NCI-H82 treated with DMSO at 0.1 percent for 48 hours (cell line): Measurements from ENCODE around the gene XDH.

Experiments used
- DNase-seq: peaks from one replicate; lab custom pipeline; 2025; ENCODE audit not compliant: unreplicated experiment; lab: John Stamatoyannopoulos, UW

Gene XDH

DNA sequence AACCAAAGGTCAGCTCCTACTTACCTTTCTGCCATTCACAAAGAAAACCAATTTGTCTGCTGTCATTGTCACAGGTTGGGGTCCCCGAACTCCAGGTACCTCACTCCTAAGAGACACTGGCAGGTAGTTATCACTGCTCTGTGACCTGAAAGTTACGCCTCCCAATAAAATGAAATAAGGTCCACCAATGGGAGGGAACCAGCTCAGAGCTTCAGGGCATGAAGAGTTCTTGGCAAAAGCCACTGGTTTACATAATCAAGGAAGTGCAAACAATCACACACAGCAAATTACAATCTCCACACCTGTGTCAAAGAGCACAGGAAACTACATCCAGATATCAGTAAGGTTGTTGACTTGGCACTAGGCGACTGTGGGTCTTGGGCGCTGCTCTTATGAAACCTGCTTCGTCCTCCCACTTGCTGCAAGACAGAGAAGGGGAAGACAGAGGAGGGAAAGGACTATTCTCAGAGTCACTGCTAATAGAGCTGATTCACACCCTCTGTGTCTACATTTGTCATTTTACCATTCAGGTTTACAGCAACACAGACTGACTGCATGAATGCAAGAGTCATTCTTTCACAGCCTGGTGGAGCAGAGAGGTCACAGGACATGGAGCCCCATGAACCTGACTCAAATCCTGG lies at the start of gene XDH:
TSS of gene XDH (minus strand) at position 142 of the 641 bp plus-strand sequence. CDS start at position 66, 76 bp downstream.
- DNase-seq: no peak

DNA sequence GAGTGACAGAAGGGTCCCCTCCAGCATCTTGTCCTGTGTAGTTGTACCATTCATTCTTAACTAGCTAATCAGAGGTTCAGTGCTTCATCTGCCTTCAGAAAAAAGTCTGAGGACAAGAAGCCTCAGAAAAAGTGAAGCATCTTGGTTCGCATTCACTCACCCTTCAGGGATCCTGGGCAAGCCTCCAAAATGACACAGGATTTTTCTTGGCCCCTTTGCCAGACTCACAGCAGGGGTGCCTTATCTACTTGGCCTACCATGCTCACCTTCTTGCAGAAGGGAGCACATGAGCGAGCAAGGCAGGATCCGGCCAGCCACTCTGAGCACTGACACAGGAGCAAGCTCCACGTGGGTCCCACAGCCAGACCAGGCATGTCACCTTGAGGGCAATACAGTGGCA lies 43.1 kb upstream of the XDH start:
- no peak for DNase-seq

DNA sequence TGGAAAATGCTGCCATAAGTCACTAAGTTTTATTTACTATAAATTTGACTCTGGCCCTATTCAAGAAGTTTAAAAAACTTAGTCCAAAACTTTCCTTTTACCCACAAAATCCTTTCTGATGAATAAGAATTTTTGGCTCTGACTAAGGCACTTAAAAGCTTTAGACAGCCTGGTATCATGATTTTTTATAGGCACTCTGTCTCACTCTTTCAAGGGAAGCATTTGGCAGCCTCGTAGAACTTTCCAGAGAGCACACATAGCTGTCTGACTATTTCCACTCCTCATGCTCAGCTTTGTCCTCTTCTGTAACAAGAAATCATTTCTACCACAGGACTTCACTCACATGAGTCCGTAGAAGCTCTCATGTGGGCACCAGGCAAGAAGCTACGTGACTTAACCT lies 32.3 kb upstream of the XDH start:
- no peak for DNase-seq

GRCh38 chr2:31442376-31442775 lies 27.8 kb upstream of the XDH start:
- DNase-seq: no peak

- DNase-seq: no peak
Measured at GRCh38 chr2:31440764-31441163, 26.2 kb upstream of the XDH start.

GRCh38 chr2:31434911-31435310 lies 20.4 kb upstream of the XDH start:
- no peak for DNase-seq

GRCh38 chr2:31433541-31433940 lies 19.0 kb upstream of the XDH start:
- no peak for DNase-seq

DNA sequence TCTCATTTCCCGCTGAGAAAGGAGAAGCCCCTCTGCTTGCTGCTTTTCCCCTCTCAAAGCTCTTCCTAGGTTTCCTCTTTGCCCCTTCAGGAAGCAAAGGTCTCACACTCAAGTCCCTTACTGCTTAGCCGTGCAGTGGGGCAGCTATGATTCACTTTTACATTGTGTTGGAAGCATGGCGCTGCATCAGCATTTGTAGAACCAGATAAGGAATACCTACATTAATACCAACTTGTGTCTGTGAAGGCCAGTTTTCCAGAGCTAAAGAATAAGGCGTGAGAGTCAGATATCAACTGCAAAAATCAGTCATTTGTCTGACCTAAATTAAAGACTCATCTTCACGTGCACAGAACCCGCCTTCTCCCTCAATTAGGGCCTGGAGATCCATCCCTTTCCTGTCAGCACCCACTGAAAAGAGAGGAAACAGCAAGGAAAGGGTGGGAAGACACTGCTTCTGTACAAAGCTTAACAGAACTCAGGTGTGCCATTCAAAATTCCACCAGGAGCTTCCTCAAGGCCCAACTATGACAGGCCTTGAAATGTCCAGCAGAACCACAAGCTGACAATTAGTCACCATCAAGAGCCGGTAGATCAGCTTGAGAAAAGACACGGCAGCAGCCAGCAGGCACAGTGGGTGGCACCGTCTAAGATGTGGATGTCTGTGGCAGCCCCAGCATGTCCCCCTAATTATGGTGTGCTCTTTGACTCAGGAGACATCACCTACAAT lies 16.1 kb upstream of the XDH start:
- no peak for DNase-seq

DNA sequence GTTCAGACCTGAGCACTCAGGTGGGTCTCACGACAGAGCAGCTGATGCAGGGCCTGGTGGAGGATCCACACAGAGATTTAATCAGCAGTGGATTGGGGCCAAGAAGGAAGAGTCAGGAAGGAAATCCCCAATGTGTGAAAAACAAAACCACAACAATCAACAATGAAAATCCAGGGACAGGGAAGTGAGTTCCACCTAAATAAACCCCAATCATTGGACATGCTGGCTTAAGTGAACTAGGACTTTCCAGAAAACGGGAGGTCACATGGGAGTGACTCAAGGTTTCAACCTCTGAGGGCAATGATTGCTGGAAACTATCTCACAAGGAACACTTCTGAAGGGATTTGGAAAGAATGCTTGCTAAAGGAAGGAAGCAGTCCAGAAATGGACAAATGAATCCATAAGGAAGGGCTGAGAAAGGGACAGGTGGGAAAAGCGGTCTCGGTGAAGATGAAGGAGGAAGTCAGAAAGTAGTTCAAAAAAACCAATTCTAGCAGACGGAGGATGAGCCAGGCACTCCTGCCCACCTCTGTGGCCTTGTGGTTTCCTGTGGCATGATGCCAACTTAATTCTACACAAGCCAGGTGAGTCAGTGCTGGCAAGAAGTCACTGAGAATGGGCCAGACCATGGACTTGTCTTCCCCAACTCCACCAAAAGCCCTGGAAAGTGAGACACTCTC lies 15.4 kb upstream of the XDH start:
- DNase-seq: no peak

DNA sequence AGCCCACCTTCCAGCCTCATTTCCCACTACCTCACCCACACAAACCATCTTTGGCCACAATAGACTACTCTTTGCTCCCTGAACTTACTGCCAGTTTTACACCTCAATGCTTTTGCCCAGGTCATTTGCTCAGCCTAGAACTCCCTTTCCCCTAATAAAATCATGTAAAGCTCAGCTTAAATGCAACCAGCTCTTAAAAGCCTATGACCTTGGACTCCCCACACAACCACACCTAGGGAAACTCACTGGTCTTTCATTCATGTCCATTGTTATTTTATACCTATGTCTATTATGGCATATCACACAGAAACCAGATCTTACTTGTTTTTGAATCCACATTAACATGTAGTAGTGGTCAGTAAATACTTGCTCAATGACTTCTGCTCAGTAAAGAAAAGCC lies 14.5 kb upstream of the XDH start:
- no peak for DNase-seq

DNA sequence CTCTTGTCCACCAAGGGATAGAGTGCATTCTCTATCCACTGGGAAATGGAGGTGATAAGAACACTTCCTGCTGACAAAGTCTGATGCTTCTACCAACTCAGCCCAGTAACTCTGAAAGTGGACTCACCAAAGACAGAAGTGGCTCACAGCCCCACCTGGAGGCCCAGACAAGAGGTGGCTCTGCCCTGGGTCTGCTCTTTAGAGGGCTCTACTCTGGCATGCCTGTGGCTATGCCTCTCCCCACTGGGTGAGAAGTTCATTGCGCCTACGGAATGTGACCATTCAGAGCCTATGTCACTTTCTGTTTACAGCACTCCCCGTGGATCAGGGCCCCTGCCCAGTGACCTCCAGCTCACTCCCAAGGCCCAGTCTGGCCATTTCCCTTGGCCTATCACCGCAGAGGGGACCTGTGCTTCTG lies 13.5 kb upstream of the XDH start:
- no peak for DNase-seq

DNA sequence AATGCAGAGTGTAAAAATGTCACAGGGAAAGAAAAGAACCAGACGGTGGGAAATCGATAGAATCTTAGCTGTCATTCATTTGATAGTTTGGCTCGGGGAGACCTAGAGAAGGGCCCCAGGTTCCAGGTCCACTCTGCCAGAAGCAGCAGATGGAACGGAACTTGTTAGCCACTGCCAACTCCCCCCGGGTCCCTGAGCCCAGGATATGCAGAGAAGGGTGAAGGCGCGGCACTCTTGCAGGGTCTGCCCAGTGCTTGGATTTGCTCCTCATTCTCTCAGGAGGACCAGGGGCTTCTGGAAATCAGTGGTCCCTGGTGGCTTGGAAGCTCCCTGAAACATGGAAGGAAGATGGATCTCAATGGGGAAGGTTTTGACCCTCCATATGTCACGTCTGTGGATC lies 11.6 kb upstream of the XDH start:
- DNase-seq: no peak

GRCh38 chr2:31421634-31422033 lies 7.1 kb upstream of the XDH start:
- DNase-seq: no peak

DNA sequence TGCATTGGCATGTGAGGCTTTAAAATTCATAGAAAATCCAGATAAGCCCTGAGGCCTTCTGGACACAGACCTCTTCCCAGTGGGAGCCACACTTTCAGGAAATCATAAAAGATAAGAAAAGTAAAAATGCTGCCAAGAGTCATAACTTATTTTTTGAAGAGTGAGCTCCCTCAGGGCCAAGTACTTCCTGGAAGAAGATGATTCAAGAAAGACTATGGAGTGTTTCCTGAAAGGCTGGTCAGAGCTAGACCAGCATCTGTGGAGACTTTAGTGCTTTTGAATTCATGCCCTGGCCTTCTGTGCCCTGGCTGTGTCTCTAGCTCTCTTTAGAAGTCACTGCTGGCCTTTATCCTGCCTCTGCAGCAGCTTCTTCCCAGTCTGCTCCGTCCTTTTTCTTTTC lies 6.4 kb upstream of the XDH start:
- DNase-seq: no peak

DNA sequence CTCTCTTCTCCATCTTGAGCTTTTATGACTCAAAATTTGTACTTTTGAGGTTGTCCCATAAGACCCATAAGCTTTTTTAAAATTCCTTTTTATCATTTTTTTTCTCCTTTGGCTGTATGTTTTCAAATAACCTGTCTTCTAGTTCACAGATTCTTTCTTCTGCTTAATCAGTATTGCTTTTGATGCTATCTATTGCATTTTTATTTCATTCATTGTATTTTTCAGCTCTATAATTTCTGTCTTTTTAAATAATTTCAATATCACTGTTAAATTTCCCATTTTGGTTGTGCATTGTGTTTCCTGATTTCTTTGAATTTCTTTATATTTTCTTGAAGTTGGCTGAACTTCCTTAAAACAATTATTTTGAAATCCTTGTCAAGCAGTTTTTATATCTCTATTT lies 4.8 kb upstream of the XDH start:
- DNase-seq: no peak

- no peak for DNase-seq
Measured at GRCh38 chr2:31415421-31415820, 879 bp upstream of the XDH start.

DNA sequence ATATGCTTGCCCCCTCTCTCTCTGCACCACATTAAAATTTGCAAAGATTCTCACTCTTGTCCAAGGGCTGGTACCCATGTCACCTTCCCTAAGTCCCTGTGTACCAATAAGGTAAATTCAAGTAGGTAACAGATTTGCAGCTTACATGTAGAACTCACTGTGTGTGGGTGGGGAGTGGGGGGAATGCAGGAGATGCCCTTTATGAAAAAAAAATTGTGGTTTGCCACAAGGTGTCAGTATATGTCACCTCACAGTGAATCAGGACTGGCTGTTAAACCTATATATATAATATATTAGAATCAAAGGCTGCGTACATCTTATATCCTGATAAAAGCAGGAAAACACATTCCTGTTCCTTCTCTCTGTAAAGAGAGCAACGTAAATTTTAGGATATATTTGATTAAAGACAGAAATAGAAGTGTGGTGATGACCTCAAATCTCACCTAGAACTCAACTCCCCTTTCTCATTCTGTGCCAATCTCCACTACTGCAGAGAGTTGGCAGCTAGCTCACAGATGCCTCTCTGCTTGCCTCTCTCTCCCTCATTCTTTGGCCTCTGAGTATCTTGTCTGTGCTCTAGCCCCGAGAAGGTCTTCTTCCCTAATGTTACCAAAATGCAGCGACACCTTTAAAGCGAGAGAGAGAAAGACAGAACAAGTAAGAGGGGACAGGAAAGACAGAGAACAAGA lies 536 bp downstream of the XDH start:
- no peak for DNase-seq

GRCh38 chr2:31413025-31413424 lies 1.5 kb downstream of the XDH start:
- DNase-seq: no peak

DNA sequence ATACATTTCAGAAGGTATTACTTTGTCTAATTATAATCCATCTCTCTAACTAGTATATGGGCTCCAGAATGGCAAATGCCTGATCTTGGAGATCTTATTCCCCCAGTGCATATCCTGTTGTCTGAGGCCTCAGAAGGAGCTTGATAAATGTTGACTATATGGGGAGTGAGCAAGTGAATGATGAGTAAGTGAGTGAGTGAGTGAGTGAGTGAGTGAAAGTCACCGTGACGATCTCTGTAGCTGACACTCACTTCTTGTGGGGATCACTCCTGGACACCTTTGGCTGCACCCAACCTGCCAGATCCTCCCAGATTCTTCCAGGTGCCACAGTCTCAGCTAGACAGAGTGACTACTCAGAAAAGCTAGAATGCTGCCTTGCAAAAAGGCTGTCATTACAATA lies 2.8 kb downstream of the XDH start:
- no peak for DNase-seq

- no peak for DNase-seq
Measured at GRCh38 chr2:31406593-31407385, 7.8 kb downstream of the XDH start.

DNA sequence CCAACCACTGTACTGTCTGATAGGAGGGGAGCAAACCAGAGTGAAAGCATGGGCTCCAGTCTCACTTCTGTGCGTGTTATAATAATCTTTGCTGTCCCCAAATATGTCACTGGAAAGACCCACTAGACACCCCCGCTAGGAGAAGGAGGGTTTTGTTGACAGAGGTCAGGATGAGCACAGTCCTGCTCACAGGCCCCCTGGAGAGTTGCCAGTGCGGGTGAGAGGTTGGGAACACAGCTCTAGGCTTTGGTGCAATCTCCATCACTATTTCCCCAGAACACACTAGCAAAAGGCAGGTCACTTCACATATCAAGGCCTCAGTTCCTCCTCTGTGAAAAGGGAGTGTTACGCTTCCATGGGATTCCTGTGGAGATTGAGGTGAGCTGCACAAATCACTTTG lies 9.7 kb downstream of the XDH start:
- DNase-seq: no peak
